ENCODE data around the gene SLX4IP.
"Not testable (repeated sequence)": the region's sequence is repeated elsewhere in the genome, so short reads cannot be mapped to it uniquely, and the experiment has no call there.

SLX4IP gene

DNA sequence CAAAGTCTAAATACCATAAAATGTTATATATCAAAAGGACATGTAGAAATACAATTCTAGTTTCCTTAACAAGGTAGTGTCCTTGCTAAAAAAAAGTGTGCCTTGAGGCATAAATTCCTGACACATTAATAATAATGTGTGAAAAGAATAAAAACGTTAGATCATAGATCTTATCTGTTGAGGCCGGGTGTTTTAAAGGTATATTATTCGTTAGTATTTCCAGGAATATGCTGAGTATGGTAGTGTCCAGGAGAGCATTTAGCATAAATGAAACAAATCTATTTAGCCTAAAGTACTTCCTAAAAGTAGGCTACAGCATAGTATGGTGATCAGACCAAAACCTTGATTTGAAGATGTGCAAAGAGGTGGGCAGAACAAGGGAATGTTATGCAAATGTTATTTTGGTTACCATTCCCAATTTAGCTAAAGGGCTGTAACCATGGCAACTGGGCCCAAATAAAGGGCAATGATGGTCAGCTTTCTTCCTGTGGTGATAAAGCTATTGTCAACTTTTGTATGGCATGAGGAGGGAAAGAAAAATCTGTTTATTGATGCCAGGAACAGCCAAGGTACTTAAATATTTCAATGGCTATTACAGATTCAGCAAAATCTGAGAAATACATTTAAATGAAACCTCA lies 20.0 kb upstream of the SLX4IP start:
- no peak for ATAC-seq
- Mint-ChIP-seq H3K36me3 (peaks cover 14% of the 10 kb centered on the region), H3K4me1 (peaks cover 23% of the 10 kb centered on the region), H3K27me3 (no peaks in the 10 kb centered on the region), H3K4me3 (no peak overlapping the region), H3K27ac (no peak overlapping the region), H3K9me3 (no peaks in the 10 kb centered on the region)

DNA sequence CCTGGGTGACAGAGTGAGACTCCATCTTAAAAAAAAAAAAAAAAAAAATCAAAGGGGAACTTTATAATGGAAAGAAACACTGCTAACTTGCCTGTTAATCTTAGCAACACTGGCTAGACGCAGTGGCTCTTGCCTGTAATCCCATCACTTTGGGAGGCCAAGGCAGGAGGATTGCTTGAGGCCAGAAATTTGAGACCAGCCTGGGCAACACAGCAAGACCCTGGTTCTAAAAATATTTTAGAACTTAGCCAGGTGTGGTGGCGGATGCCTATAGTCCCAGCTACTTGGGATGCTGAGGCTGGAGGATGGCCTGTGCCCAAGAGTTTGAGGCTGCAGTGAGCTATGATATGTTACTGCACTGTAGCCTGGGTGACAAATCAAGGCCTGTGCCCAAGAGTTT lies 17.9 kb upstream of the SLX4IP start:
- not testable (repeated sequence) for H3K4me3 Mint-ChIP-seq, H3K27me3 Mint-ChIP-seq, ATAC-seq, H3K9me3 Mint-ChIP-seq
- Mint-ChIP-seq H3K4me1 (peaks cover 23% of the 10 kb centered on the region), H3K36me3 (peaks cover 20% of the 10 kb centered on the region), H3K27ac (peak overlapping the region; percentile 22)

DNA sequence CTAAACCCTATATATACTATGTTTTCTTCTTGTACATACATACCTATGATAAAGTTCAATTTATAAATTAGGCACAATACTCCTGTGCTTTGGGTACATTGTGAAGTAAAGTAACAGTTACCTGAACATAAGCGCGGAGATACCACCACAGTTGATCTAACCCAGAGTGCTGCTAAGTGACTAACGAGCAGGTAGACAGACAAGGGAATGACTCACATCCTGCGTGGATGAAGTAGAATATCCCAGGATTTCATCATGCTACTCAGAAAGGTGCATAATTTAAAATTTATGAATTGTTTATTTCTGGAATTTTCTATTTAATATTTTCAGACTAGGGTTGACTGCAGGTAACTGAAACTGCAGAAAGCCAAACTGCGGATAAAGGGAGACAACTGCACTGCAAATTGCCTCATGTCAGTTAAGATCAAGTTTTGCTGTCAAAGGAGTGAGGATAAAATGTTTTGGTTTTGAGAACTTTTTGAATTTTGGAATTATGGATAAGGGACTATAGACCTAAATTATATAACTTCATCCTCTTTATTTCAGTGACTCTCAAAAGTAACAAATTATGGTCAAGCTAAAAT lies 15.5 kb upstream of the SLX4IP start:
- no peaks in the 10 kb centered on the region for H3K27me3 Mint-ChIP-seq
- no peaks in the 10 kb centered on the region for H3K9me3 Mint-ChIP-seq
- H3K4me3 Mint-ChIP-seq, result no peak overlapping the region
- peaks cover 25% of the 10 kb centered on the region for H3K36me3 Mint-ChIP-seq
- no peak overlapping the region for H3K27ac Mint-ChIP-seq
- H3K4me1 Mint-ChIP-seq, result peaks cover 29% of the 10 kb centered on the region
- ATAC-seq, result no peak

DNA sequence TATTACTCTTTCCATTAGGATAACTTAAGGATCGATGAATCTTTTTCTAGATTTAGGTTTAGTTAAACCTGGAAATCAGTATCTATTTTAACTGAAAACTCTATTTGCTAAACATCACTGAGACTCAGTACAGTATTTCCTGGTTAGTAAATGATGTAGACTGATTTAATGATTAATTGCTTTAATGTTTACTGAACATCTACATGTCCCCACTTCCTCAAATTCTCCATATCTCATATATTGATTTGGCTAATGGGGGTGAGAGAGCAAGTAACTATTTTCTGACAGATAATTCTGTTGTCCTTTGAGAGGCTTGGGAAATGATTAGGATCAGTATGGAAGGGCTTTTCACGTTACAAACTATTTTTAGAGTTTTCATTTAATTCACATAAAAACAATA lies 11.4 kb upstream of the SLX4IP start:
- Mint-ChIP-seq H3K27me3 (no peaks in the 10 kb centered on the region), H3K36me3 (peaks cover 16% of the 10 kb centered on the region), H3K4me3 (no peak overlapping the region), H3K9me3 (no peaks in the 10 kb centered on the region), H3K4me1 (peaks cover 7% of the 10 kb centered on the region), H3K27ac (no peak overlapping the region)
- ATAC-seq, result no peak

DNA sequence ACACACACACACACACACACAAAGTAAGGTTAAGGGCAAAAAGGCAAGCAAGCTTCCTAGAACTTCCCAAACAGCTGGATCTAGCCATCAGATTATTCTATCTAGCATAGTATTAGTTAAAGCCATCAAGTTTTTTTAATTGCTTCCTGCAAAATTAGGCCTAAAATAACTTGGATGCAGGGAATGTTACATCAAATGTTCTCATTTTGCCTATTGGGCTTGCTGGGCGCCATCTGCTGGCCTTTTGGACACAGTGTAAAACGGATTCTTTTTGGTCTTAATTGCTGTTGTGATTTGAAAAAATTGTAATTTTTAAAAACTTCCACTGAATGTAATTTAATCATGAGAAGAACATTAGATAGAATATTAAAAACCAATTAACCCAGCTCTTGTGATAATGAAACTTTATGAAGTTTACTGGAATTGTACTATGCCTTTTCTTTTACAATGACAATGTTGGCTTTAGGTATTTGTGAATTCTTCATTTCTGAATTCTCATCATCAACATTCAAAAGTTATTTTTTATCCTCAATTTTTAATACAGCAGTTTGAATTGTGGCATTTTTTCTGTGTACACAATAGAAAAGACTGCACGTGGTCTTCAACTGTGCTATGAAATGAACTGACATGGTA lies 7.9 kb upstream of the SLX4IP start:
- Mint-ChIP-seq H3K36me3 (peaks cover 10% of the 10 kb centered on the region), H3K9me3 (no peaks in the 10 kb centered on the region), H3K27ac (no peak overlapping the region), H3K4me3 (no peak overlapping the region), H3K4me1 (peaks cover 37% of the 10 kb centered on the region), H3K27me3 (no peaks in the 10 kb centered on the region)
- no peak for ATAC-seq

DNA sequence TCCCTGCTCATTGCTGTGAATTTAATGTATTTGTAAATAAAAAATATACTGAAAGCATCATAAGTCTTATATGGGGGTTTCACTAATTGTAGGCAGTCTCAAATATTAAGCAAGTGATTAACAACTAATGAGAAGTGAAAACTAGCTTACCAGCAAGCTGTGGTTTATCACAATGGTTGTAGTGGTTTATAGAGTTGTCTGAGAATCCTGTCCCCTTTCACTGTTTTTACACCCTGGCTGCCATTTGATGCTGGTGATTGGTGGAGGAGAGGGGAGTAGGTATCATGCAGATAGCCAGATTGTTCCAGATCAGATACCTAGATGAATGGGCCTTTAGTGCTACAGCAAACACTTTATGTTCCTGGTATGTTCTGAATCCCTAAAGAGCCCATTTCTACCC lies 7.1 kb upstream of the SLX4IP start:
- H3K27ac Mint-ChIP-seq, result no peak overlapping the region
- peaks cover 8% of the 10 kb centered on the region for H3K36me3 Mint-ChIP-seq
- H3K27me3 Mint-ChIP-seq, result no peaks in the 10 kb centered on the region
- no peak for ATAC-seq
- H3K4me3 Mint-ChIP-seq, result no peak overlapping the region
- peaks cover 42% of the 10 kb centered on the region for H3K4me1 Mint-ChIP-seq
- H3K9me3 Mint-ChIP-seq, result no peaks in the 10 kb centered on the region

DNA sequence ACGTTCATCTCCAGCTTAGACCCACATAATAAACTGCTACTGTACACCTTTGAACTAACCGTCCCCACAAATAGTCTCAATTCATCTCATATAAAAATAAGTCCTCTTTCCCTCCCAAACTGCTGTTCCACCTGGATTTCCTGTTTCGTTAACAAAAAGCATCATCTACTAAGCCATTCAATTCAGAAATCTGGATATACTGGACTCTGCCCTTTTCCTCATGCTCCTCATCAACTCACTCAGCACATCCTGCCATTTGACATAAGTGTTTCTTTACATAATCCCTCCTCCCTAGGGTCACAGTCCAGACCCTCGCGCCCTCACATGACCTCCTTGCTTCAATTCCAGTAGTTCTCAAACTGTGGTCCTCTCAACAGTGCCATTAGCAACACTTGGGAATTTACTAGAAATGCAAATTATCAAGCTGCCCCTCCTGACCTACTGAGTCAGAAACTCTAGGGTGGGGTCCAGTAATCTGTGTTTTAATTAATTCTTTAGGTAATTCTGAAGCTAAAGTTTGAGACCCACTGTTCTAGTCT lies 5.6 kb upstream of the SLX4IP start:
- ATAC-seq, result no peak
- H3K4me3 Mint-ChIP-seq, result no peak overlapping the region
- no peaks in the 10 kb centered on the region for H3K27me3 Mint-ChIP-seq
- H3K4me1 Mint-ChIP-seq, result peaks cover 43% of the 10 kb centered on the region
- H3K9me3 Mint-ChIP-seq, result no peaks in the 10 kb centered on the region
- peaks cover 5% of the 10 kb centered on the region for H3K36me3 Mint-ChIP-seq
- peak overlapping the region; percentile 4 for H3K27ac Mint-ChIP-seq

DNA sequence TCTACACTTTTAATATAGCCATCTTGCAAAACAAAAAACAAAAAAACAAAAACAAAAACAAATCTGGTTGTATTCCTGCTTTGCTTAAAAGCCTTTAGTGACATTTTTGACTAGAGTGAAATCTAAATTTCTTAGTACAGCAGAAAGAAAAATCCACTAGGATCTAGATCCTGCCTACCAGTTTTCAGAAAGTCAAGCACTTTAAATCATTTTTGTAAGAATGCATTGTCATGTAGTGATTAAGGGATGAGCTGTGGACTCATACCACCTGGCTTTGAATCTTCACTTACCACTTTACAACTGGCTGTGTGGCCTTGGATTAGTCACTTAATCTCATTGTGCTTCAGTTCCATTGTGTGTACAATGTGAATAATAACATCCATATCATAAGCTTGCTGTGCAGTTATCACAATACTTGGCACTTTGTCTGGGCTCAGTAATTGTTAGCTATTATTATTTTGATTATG lies 5.1 kb upstream of the SLX4IP start:
- peaks cover 5% of the 10 kb centered on the region for H3K36me3 Mint-ChIP-seq
- ATAC-seq, result no peak
- H3K4me1 Mint-ChIP-seq, result peaks cover 43% of the 10 kb centered on the region
- H3K27me3 Mint-ChIP-seq, result no peaks in the 10 kb centered on the region
- no peak overlapping the region for H3K4me3 Mint-ChIP-seq
- no peaks in the 10 kb centered on the region for H3K9me3 Mint-ChIP-seq
- peak overlapping the region; percentile 31 for H3K27ac Mint-ChIP-seq

DNA sequence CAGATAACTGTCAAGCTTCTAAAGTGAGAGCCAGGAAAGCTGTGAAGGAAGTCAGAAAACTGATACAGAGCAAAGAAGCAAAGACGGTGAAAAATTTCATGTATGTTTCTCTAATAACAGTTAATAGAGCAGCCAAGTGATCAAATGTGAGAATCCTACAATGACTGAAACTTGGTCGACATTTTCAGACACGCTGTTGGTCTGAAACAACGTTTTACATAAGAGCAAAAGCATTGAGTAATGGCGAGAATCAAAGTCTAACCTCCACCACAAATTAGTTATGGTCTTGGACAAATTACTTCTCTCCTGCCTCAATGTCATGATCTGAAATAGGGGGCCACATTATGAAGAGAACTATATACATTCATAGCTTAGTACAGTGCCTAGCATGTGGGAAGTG lies 4.4 kb upstream of the SLX4IP start:
- Mint-ChIP-seq H3K9me3 (no peaks in the 10 kb centered on the region), H3K27me3 (no peaks in the 10 kb centered on the region), H3K27ac (peak overlapping the region; percentile 31), H3K4me1 (peaks cover 47% of the 10 kb centered on the region), H3K36me3 (peaks cover 5% of the 10 kb centered on the region), H3K4me3 (no peak overlapping the region)
- no peak for ATAC-seq

DNA sequence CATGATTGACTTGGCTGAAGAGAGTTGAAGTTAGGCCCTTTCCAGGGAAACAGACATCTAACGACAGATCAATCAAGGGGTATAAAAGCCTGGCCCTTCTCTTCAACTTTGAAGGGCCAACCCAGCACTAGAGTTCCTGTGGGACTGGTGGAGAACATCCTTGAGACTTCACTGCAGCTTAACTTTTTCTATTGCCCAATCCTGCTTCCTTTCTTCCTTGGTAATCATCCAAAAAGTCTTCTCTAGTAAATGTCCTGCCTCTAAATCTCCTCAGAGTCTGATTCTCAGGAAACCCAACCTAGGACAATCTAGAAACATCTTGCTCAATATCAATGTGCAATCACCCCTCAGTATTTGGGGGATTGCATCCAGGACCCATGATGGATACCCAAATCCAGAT lies 3.0 kb upstream of the SLX4IP start:
- Mint-ChIP-seq H3K4me1 (peaks cover 48% of the 10 kb centered on the region), H3K27me3 (no peaks in the 10 kb centered on the region), H3K27ac (peak overlapping the region; percentile 31), H3K9me3 (no peaks in the 10 kb centered on the region), H3K36me3 (no peaks in the 10 kb centered on the region), H3K4me3 (no peak overlapping the region)
- no peak for ATAC-seq

DNA sequence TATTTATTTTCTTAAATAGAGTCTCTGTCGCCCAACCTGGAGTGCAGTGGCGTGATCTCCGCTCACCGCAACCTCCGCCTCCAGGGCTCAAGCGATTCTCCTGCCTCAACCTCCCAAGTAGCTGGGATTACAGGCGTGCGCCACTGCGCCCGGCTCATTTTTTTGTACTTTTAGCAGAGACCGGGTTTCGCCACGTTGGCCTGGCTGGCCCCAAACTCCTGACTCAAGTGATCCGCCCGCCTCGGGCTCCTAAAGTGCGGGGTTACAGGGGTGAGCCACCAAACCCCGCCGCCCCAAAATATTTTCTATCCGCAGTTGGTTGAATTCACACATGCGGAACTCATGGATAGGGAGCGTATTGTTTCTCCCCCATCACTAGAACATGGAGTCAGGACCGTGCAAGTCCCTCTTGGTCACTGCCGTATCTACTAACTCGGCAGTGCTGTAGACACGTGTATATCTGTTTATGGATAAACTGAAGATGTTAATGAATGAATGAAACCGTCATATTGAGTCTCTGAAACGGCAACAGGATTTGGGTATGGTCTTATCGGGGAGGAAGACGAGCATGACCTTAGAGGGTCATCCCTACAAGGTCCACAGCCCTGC lies 2.0 kb upstream of the SLX4IP start:
- peak overlapping the region; percentile 87 for H3K4me3 Mint-ChIP-seq
- no peak for ATAC-seq
- peak overlapping the region; percentile 97 for H3K27ac Mint-ChIP-seq
- H3K36me3 Mint-ChIP-seq, result no peaks in the 10 kb centered on the region
- no peaks in the 10 kb centered on the region for H3K9me3 Mint-ChIP-seq
- H3K4me1 Mint-ChIP-seq, result peaks cover 48% of the 10 kb centered on the region
- no peaks in the 10 kb centered on the region for H3K27me3 Mint-ChIP-seq

DNA sequence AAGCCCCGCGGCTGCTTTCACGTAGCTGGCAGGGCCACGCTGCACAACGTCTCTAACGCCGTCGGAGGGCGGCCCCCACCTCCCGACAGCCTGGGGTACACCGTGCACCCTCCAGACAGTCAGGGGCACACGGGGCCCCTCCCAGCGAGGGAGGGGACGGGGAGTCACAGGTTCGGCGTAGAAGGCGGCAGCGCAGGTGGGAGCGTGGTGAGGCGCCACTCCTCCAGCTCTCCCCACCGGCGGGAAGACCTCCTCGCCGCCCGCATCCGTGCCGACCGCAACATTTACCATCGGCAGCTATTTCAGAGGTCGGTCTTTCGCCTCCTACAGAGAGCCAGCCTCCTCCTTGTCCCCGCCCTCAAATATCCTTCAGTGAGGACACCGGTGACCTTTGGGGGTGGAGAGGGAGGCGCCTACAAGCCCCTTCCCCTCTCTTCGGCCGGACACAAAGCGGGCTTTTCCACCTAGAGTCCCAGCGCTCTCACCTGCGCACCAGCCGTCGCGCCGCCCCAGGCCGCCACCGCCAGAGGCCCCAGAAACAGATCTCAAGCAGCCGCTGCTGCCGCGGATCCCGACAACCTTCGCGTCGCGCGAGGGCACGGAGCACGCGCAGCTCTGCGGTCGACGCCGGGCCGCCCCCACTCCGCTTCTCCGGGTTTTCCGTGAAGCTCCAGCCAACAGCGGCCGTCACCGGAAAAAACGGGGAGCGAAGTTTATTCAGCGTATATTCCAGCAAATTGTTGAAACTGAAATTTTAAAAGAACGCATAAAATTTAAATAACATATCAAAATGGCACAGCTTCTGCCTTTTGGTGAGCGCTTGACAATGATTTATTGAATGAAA lies 1.3 kb upstream of the SLX4IP start, which contains the start of gene MKKS:
Gene MKKS (minus strand): TSS at position 600 of the 844 bp plus-strand sequence. CDS start 20,708 bp downstream, outside the sequence.
- H3K9me3 Mint-ChIP-seq, result no peaks in the 10 kb centered on the region
- peak within 1 kb of the TSS; percentile 87 for H3K4me3 Mint-ChIP-seq
- no peaks in the 10 kb centered on the region for H3K27me3 Mint-ChIP-seq
- peak within 1 kb of the TSS; percentile 97 for H3K27ac Mint-ChIP-seq
- peak; percentile 83 for ATAC-seq
- H3K36me3 Mint-ChIP-seq, result no peaks in the 10 kb centered on the region
- H3K4me1 Mint-ChIP-seq, result peaks cover 46% of the 10 kb centered on the region

DNA sequence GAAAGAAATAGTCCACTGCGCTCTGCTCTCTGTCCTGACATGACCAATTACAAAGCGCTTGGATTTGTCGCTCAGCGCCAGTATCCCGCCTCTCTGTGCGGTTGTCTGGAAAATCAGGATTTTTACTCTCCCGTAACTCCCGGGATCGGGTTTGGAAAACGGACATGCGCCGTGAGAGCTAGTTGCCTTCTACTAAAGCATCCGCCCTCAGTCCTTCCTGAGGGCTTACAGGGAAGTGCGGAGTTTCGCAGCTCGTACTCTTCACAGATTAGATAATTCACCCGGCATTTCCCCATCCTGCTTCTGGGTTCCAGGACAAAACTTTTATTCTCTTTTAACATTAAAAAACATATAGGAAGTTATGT lies 656 bp upstream of the SLX4IP start:
- Mint-ChIP-seq H3K4me1 (peaks cover 40% of the 10 kb centered on the region), H3K36me3 (no peaks in the 10 kb centered on the region), H3K27me3 (no peaks in the 10 kb centered on the region), H3K4me3 (peak overlapping the region; percentile 87), H3K9me3 (no peaks in the 10 kb centered on the region), H3K27ac (peak overlapping the region; percentile 97)
- peak; percentile 74 for ATAC-seq

DNA sequence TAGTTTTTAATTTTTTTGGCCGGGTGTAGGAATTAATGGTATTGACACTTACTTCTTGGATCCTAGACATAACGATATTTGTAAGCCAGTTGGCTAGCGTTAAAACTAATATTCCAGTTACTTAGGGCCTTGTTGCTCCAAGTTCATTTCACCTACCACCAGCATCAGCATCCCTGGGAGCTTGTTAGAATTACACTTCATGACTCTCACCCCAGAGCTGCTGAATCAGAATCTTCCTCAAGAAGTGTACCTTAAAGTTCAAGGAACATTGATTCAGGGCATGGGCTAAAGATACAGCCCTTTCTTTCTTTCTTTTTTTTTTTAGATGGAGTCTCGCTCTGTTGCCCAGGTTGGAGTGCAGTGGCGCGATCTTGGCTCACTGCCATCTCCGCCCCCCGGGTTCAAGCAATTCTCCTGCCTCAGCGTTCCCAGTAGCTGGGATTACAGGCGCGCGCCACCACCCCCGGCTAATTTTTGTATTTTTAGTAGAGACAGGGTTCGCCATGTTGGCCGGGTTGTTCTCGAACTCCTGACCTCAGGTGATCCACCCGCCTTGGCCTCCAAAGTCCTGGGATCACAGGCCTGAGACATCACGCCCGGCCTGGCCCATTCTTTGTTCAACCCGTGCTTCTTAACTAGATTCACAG lies 1.1 kb downstream of the SLX4IP start:
- Mint-ChIP-seq H3K4me3 (peak overlapping the region; percentile 87), H3K27me3 (no peaks in the 10 kb centered on the region), H3K9me3 (no peaks in the 10 kb centered on the region), H3K36me3 (no peaks in the 10 kb centered on the region), H3K4me1 (peaks cover 27% of the 10 kb centered on the region), H3K27ac (no peak overlapping the region)
- no peak for ATAC-seq

Data from stimulated activated memory B cell treated with anti-CD40 and anti-IgM and Interleukin-4, amounts not matched to agents 10 μg/mL and 1 μg/mL and 100 μg/mL, for 72 hours (primary cell).